ENCODE data around the gene SNX6. TPM values are rescaled to one million over a fixed set of nuclear protein-coding genes. Genes with fewer than 3 reads are reported as not detected.
"Not testable (repeated sequence)": the region's sequence is repeated elsewhere in the genome, so short reads cannot be mapped to it uniquely, and the experiment has no call there.

SNX6 gene
- total and polyA plus RNA-seq, 2 experiments from 2014 or later, result 110 to 157 TPM

DNA sequence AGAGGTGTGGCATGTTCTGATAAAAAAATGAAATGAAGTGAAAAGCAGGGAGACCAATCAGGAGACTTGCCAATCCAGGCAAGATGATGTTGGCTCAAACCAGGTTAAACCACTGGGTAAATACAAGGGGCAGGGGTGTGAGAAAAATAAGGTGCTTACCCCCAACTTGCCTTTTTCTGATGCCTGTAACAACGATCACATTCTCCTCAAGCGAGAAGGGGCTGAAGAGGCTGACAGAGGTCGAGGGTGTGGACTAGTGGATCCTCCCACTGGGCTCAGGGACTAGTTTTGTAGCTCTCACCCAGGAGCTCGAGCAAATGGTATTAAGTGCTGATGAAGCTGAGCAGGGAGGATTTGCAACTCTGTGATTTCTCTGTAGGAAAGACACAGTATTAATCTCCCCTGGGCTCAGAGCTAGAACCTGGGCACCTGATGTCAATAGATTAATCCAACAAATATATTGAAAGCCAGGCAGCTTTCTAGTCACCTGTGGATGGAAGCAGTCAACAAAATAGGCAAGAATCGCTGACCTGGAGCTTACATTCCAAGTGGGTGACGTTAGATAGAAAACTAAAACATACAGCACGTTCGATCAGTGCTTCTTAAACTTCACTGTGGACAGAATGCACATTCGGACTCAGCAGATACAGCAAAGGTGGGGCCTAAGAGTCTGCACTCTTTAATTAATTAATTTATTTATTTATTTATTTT, 75.3 kb downstream of the SNX6 start:
- no peaks in the 10 kb centered on the region for H4K20me1 ChIP-seq (replicated peaks; ENCODE audit: insufficient read depth)
- no peak overlapping the region for H3K27ac Mint-ChIP-seq
- H3K27ac ChIP-seq (ENCODE audit: low read depth), result no peak overlapping the region
- H3K9me2 ChIP-seq (ENCODE audit: insufficient read depth), result no peaks in the 10 kb centered on the region
- no peaks in the 10 kb centered on the region for H3K36me3 Mint-ChIP-seq (ENCODE audit: low read depth)
- H2AFZ ChIP-seq, result no peak overlapping the region
- H3K4me1 Mint-ChIP-seq, result peaks cover 9% of the 10 kb centered on the region
- ATAC-seq (no peak), DNase-seq (ENCODE audit: low spot score) (no peak)
- H3F3A ChIP-seq (replicated peaks; ENCODE audit: low read depth), result 0 out of 2 replicates have a peak, but pooled peaks cover 3% of the 10 kb centered on the region
- no peak overlapping the region for H3K4me2 ChIP-seq
- TF ChIP-seq NANOG (IDR thresholded peaks at IDR 0.05; ENCODE audit: borderline replicate concordance), result no peak
- no peak for TF ChIP-seq POLR2AphosphoS5 (IDR thresholded peaks at IDR 0.05; ENCODE audit: low read depth)
- no peak for TF ChIP-seq STAT1 (IDR thresholded peaks at IDR 0.05; ENCODE audit: unreplicated experiment)
- no peak for TF ChIP-seq ZNF114 (CRISPR knock-in tag; IDR thresholded peaks at IDR 0.05)
- TF ChIP-seq ZNF331 (CRISPR knock-in tag; IDR thresholded peaks at IDR 0.05; ENCODE audit: low read depth), result no peak
- no peak for TF ChIP-seq EZH2phosphoT487 (IDR thresholded peaks at IDR 0.05; ENCODE audit: unreplicated experiment)
- no peak for TF ChIP-seq CTCF (conservative IDR thresholded peaks at IDR 0.05; ENCODE audit: low read depth in 2 of 2)
- H3K79me2 ChIP-seq (replicated peaks; ENCODE audit: insufficient read depth), result no peaks in the 10 kb centered on the region
- peaks cover 8% of the 10 kb centered on the region for H3K27me3 Mint-ChIP-seq (ENCODE audit: insufficient read depth, low read depth, poor library complexity)
- H3K4me3 ChIP-seq, result no peak overlapping the region
- H3K9me3 Mint-ChIP-seq, result no peaks in the 10 kb centered on the region; the same call in 2 of the 3 replicates
- peak overlapping the region; percentile 30; the same call in 1 of the 3 replicates for H3K4me3 Mint-ChIP-seq
- H3K27me3 ChIP-seq (ENCODE audit: insufficient read depth), result no peaks in the 10 kb centered on the region
- peaks cover 4% of the 10 kb centered on the region; the same call in 1 of the 2 replicates for H3K4me1 ChIP-seq (ENCODE audit: insufficient read depth)
- H3K36me3 ChIP-seq (ENCODE audit: insufficient read depth), result no peaks in the 10 kb centered on the region

GRCh38 chr14:34549276-34549966, 80.5 kb downstream of the SNX6 start:
- not testable (repeated sequence) for H3K4me1 ChIP-seq (ENCODE audit: insufficient read depth); H4K20me1 ChIP-seq (replicated peaks; ENCODE audit: insufficient read depth); H3K27ac ChIP-seq (ENCODE audit: low read depth); H3K27me3 Mint-ChIP-seq (ENCODE audit: insufficient read depth, low read depth, poor library complexity); H3K36me3 ChIP-seq (ENCODE audit: insufficient read depth); H2AFZ ChIP-seq; DNase-seq (ENCODE audit: low spot score); H3K79me2 ChIP-seq (replicated peaks; ENCODE audit: insufficient read depth); H3K27me3 ChIP-seq (ENCODE audit: insufficient read depth); H3F3A ChIP-seq (replicated peaks; ENCODE audit: low read depth); H3K36me3 Mint-ChIP-seq (ENCODE audit: low read depth); H3K4me3 Mint-ChIP-seq; H3K4me2 ChIP-seq; H3K4me1 Mint-ChIP-seq; H3K27ac Mint-ChIP-seq; H3K9me2 ChIP-seq (ENCODE audit: insufficient read depth); ATAC-seq; H3K9me3 Mint-ChIP-seq; H3K4me3 ChIP-seq

- no peaks in the 10 kb centered on the region for H3K4me1 Mint-ChIP-seq
- no peak for DNase-seq (ENCODE audit: low spot score)
- no peaks in the 10 kb centered on the region for H3K4me1 ChIP-seq (ENCODE audit: insufficient read depth)
- H3K9me3 Mint-ChIP-seq, result no peaks in the 10 kb centered on the region; the same call in 2 of the 3 replicates
- H3K27ac ChIP-seq (ENCODE audit: low read depth), result no peak overlapping the region
- no peaks in the 10 kb centered on the region for H3K9me2 ChIP-seq (ENCODE audit: insufficient read depth)
- H3K4me3 ChIP-seq, result no peak overlapping the region
- no peaks in the 10 kb centered on the region for H3K79me2 ChIP-seq (replicated peaks; ENCODE audit: insufficient read depth)
- no peaks in the 10 kb centered on the region for H3K27me3 ChIP-seq (ENCODE audit: insufficient read depth)
- no peak overlapping the region for H3K27ac Mint-ChIP-seq
- no peak overlapping the region for H3K4me2 ChIP-seq
- H3K36me3 ChIP-seq (ENCODE audit: insufficient read depth), result no peaks in the 10 kb centered on the region
- peaks cover 5% of the 10 kb centered on the region for H3K27me3 Mint-ChIP-seq (ENCODE audit: insufficient read depth, low read depth, poor library complexity)
- H3F3A ChIP-seq (replicated peaks; ENCODE audit: low read depth), result 0 out of 2 replicates have a peak, but pooled peaks cover 3% of the 10 kb centered on the region
- H3K4me3 Mint-ChIP-seq, result no peak overlapping the region
- H2AFZ ChIP-seq, result no peak overlapping the region
- H3K36me3 Mint-ChIP-seq (ENCODE audit: low read depth), result no peaks in the 10 kb centered on the region
- no peak for ATAC-seq
- H4K20me1 ChIP-seq (replicated peaks; ENCODE audit: insufficient read depth), result no peaks in the 10 kb centered on the region
- TF ChIP-seq ETS1 (IDR thresholded peaks at IDR 0.05) (no peak), CREB1 (CRISPR knock-in tag; IDR thresholded peaks at IDR 0.05; ENCODE audit: low read depth) (no peak), NANOG (IDR thresholded peaks at IDR 0.05; ENCODE audit: borderline replicate concordance) (no peak), STAT1 (IDR thresholded peaks at IDR 0.05; ENCODE audit: unreplicated experiment) (no peak), EZH2phosphoT487 (IDR thresholded peaks at IDR 0.05; ENCODE audit: unreplicated experiment) (no peak), JUNB (IDR thresholded peaks at IDR 0.05; ENCODE audit: unreplicated experiment) (no peak)
- TF ChIP-seq, protein P1, sequence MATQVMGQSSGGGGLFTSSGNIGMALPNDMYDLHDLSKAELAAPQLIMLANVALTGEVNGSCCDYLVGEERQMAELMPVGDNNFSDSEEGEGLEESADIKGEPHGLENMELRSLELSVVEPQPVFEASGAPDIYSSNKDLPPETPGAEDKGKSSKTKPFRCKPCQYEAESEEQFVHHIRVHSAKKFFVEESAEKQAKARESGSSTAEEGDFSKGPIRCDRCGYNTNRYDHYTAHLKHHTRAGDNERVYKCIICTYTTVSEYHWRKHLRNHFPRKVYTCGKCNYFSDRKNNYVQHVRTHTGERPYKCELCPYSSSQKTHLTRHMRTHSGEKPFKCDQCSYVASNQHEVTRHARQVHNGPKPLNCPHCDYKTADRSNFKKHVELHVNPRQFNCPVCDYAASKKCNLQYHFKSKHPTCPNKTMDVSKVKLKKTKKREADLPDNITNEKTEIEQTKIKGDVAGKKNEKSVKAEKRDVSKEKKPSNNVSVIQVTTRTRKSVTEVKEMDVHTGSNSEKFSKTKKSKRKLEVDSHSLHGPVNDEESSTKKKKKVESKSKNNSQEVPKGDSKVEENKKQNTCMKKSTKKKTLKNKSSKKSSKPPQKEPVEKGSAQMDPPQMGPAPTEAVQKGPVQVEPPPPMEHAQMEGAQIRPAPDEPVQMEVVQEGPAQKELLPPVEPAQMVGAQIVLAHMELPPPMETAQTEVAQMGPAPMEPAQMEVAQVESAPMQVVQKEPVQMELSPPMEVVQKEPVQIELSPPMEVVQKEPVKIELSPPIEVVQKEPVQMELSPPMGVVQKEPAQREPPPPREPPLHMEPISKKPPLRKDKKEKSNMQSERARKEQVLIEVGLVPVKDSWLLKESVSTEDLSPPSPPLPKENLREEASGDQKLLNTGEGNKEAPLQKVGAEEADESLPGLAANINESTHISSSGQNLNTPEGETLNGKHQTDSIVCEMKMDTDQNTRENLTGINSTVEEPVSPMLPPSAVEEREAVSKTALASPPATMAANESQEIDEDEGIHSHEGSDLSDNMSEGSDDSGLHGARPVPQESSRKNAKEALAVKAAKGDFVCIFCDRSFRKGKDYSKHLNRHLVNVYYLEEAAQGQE (IDR thresholded peaks at IDR 0.05; ENCODE audit: unreplicated experiment), result no peak
Measured at GRCh38 chr14:34548472-34548981, 81.4 kb downstream of the SNX6 start.
